ENCODE results near the gene SAXO2.
"Not testable (repeated sequence)": the region's sequence is repeated elsewhere in the genome, so short reads cannot be mapped to it uniquely, and the experiment has no call there.

Gene SAXO2

DNA sequence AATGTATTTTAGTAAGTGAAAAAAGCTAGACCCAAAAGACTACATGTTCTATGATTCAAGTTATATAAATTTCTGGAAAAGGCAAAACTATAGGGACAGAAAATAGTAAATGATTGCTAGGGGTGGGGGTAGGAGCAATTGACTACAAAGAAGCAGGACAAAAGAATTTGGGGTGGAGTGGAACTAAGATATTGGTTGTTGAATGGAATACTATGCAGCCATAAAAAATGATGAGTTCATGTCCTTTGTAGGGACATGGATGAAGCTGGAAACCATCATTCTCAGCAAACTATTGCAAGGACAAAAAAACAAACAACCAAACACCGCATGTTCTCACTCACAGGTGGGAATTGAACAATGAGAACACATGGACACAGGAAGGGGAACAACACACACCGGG is 25.6 kb downstream of the SAXO2 start:
- DNase-seq, result not testable (repeated sequence)

DNA sequence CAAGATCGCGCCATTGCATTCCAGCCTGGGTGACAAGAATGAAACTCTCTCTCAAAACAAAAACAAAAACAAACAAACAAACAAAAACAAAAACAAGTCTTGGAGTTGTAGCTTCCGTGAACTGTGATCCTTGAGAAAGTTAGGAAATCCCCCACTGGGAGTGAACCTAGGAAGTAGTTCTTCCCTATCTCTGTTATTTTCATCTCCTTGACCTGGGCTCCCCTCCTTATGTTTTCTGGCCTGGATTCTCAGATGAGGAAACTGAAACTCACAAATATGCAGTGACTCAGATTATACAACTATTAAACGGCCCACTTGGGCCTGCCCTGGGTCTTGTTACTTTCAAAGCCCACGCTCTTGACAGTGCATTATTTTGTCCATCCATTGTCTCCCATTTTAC is 29.7 kb downstream of the SAXO2 start:
- no peak for DNase-seq

DNA sequence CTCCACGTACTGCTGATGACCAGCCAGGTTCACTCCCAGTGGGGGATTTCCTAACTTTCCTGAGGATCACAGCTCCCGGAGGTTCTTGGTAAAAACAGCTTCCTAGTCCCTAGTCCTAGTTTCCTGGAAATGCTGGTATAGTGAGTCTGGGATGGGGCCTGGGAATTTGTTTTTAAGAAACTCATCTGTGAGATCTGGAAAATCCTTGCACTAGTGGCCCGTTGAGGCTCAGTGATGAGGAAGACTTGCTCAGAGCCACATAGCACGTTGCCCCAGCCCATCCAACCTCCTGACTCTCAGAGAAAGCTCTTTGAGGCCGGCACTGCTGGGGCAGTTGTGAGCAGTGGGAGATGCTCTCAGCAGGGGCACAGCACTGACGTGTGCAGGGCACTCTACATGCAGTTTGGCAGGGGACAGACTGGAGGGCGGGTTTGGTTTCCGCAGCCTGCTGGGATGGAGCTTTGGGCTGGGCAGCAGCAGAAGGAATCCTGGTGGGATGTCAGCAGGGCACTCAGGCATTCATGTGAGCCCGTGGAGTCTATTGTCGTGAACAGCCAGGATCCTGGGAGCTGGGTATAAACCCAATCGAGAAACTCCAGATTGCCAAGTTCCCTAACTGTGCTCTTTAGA is 31.6 kb downstream of the SAXO2 start:
- DNase-seq, result no peak

DNA sequence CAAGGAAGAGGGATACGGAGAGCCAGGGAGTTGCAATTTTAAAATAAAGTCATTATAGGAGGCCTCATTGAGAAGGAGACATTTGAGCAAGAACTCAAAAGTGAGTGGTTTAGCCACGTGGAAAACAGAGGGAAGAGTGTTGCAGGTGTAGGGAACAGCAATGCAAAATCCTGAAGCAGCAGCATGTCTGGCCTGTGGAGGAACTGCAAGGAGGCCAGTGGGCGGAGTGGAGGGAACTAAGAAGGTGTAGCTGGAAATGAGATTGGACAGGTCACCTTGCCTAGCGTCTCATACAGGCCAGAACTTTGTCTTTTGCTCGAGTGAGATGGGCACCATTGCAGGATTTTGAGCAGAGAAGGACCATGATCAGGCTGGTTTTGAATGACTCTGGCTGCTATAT is 34.9 kb downstream of the SAXO2 start:
- DNase-seq, result no peak

DNA sequence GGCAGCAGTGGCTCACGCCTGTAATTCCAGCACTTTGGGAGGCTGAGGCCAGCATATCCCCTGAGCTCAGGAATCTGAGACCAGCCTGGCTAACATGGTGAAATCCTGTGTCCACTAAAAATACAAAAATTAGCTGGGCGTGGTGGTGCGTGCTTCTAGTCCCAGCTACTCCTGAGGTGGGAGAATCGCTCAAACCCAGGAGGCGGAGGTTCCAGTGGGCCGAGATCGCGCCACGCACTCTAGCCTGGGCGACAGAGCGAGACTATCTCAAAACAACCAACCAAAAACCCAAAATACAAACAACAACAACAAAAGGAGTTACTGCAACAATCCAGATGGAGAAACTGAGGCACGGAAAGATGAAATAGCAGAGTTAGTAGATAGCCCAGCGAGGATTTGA is 35.4 kb downstream of the SAXO2 start:
- DNase-seq, result no peak

DNA sequence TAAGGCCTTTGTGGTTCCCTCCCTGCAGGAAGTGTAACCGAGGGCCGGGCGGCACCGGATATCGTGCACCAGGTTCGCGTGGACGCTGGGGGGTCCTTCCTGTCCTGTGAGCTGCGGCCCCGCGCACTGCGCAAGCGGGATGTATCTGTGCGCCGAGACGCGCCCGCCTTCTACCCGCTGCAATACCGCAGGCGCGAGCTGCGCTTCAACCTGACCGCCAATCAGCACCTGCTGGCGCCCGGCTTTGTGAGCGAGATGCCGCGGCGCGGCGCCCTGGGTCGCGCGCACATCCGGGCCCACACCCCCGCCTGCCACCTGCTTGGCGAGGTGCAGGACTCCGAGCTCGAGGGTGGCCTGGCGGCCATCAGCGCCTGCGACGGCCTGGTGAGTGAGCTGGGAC is 35.9 kb downstream of the SAXO2 start:
- peak; percentile 71 for DNase-seq

DNA sequence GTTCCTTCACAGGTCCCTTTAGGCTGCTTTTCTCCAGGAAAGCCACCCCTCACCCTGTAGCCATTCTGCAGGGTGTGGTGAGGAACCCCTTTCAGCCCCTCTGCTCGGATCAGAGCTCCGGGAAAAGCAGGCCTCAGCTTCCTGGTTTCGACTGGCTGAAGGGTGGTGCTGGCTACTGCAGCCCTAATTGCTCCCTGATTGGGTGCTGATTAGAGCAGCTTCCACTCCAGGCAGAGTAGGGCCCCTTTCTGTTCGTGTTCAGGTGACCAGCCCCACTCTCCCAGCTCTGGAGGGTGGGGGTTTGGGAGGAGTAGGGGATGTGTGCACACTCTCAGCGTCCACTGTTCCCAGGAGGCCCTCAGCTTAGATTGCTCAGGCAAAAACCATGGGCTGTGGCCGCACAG is 36.9 kb downstream of the SAXO2 start:
- not testable (repeated sequence) for DNase-seq

DNA sequence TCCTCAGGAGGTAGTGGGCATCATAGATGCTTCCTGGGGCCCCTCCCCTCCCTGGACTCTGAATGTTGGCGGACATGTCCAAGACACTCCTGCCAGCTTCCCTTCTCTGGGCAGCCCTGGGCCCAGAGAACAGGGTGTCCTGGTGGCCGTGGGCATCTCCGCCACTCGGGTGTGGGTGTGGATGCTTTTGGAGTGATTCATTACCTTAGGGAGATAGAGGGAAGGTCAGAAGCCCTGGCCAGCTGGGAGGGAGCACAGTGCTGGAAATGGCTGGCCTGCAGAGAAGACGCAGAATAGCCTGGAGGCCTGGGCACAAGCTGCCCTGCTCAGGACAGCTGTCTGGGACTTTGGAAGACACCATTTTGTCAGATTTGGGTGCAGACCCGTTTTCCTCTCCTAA is 37.7 kb downstream of the SAXO2 start:
- not testable (repeated sequence) for DNase-seq

DNA sequence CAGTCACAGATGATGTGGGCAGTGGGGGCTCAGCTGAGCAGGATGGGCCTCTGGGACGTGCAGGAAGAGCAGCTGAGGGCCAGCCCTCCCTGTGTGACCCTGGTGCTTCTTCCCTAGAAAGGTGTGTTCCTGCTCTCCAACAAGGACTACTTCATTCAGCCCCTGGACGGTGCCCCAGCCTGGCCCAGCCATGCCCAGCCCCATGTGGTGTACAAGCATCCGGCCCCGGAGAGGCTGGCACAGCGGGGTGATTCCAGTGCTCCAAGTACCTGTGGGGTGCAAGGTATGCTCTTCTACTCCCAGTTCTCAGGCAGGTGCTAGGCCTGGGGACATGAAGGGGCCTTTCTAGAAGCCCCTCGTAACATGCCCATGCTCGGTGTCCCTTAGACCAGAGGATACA is 38.3 kb downstream of the SAXO2 start:
- DNase-seq, result no peak

DNA sequence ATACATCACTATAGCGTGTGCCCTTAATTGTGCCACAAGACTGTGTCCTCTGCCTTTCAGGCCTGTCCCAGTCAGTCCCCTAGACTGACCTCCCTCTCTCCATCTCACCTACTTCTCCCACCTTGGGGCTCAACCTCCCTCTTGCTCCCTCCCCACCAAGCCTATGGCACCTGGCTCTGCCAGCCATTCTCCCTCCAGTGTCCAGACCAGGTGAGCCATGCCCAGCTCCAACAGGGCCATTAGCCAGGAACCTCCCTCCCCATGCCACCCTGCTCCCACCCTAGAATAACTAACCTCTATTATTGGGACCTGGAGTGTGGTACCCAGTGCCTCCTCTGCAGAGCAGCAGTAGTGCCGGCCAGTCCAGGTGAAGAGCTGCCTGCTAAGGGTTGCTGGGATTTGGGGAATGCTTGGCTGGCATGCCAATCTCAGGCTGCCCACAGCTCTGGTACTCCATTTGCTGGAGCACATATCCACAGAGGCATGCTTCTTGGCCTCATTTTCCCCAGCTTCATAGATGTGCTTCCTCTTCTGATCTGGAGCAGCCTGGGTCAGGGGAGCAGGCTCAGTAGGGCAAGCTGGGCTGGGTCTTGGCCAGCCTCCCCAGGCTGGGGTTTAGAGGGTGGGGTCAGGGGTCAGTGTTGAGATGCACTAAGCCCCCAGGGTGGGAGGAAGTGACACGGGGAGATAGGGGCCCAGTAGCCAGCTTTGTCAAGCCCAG is 38.8 kb downstream of the SAXO2 start:
- DNase-seq, result no peak

DNA sequence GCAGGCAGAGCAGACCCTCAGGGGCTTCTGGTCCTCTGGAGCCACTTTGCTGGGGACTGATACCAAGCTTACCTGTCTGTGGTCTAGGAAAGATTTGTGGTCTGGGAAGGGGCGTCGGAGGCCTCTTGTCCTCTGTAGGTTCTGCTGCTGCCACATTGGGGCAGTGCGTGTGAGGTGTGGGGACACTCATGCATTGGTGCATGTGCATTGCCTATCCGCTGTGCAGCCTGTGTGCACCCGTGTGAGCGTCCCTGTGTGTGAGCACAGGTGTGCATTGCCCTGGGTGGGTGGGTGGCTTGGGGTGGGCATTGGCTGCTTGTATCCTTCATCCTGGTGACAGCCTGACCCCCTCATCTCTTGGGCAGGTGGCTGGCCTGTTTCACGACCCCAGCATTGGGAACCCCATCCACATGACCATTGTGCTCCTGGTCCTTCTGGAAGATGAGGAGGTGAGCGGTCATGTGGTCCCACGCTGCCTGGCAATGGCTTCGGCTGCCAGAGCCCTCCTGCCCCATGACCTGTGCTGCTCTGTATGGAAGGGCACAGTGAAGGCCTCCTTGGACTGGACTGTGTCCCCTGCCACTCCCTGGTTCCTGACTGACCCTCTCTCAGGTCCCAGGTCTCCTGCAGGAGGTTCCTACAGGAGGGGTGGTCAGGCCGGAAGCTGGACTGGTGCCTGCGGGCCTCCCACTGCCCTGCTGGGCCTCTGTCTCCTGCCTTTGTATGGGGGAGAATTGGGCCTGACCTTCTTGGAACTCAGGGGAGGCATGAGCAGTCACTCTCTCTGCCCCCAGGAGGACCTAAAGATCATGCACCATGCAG is 41.5 kb downstream of the SAXO2 start:
- no peak for DNase-seq

DNA sequence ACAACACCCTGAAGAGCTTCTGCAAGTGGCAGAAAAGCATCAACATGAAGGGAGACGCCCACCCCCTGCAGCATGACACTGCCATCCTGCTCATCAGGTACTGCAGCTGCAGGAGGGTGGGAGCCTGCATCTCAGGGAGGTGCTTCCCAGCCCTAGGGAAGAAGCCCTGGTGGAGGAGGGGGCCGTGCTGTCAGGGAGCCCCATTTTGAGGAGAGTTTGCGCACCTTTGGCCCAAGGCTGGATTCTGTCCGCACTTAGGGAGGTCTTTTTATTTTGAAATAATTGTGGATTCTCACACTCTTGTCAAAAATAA is 42.1 kb downstream of the SAXO2 start:
- DNase-seq, result no peak

DNA sequence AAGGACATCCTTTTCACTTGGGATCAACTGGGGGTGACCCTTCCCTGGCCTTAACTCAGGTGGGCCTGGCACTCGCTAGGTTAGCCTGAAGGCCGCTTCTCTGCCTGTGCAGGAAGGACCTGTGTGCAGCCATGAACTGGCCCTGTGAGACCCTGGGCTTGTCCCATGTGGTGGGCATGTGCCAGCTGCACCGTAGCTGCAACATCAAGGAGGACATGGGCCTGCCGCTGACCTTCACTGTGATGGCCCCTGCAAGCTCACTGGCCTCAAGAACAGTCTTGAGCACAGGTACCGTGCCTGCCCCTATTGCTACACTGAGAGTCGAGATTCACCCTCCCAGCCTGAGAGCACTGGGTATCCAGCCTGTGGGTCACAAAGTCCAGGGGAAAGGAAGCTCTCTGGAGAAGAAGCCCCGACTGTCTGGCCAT is 43.0 kb downstream of the SAXO2 start:
- peak; percentile 42 for DNase-seq

DNA sequence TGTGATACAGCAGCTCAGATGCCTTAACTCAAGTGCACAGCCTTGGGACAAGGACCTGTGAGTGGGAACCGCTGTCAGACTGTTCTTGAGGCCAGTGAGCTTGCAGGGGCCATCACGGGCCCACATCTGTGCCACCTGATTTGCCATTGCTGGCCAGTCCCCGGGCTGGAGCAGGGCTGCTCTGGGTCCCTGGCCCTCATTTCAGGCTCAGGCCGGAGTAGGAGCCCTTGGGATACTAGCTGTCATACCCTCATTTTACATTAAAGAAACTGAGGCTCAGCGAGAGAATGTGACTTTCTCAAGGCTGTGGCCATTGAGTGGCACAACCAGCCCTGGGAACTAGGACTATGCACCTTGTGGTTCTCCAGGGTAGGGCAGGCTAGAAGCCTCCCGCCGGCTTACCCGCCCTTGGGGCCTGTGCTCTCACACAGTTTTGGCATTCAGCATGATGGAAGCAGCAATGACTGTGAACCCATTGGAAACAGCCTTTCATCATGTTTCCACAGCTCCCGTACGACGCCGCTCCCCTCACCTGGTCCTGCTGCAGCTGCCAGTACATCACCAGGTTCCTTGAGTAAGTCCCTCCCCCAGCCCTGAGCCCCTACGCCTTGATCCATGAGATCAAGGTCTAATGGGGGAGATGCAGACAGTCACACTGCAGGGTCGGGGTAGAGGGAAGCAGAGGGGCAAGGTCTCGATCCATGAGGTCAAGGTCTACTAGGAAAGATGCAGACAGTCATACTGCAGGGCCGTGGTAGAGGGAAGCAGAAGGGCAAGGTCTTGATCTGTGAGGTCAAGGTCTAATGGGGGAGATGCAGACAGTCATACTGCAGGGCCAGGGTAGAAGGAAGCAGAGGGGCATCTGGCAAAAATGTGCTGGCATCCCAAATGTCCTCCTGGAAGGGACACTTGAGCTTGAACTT is 44.4 kb downstream of the SAXO2 start:
- peak; percentile 44 for DNase-seq

DNA sequence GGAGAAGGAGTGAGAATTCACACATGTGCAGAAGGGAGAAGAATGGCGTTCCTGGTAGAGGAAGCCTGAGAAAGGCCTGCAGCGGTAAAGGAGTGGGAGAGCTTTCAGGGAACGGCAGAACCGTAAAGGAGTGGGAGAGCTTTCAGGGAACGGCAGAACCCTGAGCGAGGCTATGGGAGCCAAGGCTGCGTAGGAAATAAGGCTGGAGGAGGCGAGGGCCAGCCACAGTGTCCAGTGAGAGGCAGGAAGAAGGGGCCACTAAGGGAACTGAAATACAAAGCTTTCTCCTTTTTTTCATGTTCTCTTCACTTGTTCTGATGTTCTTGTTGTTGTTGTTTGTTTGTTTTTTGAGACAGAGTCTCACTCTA is 45.1 kb downstream of the SAXO2 start:
- DNase-seq, result no peak

DNA sequence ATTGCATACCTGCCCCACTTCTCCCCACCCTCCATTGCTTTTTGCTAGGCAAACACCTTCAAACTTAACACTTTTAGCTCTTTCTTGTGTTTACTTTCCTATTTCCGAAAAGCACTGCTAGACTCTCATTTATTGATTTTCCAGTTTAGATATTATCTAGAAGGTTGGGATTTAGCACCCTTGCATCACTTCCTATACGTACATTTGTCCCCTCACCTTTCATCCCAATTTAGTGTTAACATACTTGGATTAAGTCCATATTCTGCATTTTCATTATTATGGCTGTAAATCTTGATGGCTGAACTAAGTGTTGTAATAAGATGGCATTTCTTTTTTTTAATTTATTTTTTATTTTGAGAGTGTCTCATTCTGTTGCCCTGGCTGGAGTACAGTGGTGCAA is 47.2 kb downstream of the SAXO2 start:
- DNase-seq, result no peak

DNA sequence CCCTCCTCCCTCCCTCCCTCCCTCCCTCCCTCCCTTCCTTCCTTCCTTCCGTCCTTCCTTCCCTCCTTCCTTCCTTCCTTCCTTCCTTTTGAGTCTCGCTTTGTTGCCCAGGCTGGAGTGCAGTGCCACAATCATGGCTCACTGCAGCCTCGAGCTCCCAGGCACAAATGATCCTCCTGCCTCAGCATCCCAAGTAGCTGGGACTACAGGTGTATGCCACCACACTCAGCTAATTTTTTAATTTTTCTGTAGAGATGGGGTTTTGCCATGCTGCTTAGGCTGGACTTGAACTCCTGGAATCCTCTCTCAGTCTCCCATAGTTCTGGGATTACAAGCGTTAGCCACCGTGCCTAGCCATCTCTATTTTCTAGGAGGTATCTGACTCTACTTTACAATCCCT is 48.7 kb downstream of the SAXO2 start:
- not testable (repeated sequence) for DNase-seq

DNA sequence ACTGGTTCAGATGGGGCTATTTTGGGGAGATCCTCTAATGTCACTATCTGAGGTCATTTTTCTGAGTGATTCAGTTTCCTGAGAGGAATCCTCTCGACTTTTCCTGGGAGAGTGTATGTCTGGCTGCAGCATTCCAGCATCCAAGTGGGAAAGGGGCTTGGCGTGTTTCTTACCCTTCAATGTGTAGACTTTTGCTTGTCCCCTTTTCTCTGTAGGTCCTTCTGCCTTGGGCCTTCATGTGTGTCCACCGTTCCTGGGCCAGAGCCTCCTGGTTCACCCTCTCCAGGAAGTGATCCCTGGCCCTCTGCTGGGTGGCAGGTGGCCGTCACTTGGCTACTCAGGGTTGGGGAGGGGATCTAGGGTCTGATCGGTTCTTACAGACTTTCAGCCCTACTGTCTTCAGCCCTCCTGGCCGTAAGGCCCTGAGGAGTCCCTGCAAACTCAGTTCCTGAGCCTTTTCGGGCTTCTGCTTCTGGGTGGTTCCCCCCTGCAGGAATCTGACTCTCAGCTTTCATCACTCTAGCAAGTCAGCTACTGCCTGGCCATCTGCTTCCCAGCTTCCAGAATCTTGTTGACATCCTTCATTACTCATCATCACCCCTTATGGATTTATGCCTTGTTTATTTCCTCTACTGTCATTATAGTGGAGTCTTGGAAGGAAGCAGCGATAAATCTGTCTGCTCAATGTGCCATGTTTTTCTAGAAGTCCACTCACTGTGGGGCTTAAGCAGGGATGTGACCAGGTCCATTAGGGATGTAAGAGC is 50.1 kb downstream of the SAXO2 start:
- peak; percentile 23 for DNase-seq

DNA sequence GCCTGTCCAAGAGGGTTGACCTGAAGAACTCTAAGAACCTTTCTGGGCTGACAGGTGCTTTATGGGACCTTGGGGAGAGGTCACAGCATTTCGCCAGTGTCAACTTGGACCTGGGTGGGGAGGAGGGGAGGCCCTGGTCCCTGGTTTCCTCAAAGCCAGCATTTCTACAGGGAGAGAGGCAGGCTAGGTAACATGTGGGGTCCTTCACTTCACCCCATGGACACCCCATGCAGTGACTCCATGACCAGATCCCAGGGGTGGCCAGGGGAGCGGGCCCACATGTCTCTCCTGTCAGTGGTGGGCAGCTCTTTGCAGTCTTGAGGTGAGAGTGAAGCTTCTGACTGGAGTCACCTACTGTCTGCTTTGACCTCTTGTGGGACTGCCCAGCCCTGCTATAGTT is 50.8 kb downstream of the SAXO2 start:
- peak; percentile 23 for DNase-seq

DNA sequence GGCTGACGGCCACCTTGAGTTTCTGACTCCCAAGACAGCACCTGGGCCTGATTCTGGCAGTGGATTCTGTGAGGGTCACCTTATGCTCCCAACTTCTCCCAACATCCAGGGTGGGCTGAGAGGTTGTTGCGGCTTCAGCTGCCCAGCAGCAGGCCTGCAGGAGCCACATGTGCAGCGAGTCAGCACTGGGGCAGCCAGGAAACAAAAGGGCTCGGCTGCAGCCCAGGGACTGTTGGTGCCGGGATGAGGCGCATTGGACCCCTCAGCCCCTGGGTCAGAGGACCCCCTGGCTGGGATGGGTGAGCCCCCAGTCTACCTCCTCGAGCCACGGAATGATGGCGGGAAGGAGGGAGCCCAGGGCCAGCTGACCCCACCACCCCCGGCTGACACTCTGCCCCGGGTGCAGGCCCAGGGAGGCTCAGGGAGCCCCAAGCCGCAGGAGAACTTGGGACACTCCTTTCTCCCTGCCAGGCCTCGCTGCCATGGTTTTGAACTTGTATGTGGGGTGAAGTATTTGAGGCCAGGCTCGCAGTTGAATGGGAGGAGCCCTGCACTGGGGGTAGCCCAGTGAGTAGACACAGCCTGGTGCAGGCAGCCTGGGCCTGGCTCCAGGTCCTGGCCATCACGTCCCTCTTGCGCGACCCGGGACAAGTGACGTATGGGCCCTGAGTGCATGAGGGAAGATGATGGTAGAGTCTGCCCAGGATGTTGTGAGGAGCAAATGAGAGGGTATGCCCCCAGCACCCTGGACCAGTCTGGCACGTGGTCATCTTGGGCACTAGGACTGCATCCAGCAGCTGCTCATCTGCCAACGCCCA is 51.5 kb downstream of the SAXO2 start:
- not testable (repeated sequence) for DNase-seq

DNA sequence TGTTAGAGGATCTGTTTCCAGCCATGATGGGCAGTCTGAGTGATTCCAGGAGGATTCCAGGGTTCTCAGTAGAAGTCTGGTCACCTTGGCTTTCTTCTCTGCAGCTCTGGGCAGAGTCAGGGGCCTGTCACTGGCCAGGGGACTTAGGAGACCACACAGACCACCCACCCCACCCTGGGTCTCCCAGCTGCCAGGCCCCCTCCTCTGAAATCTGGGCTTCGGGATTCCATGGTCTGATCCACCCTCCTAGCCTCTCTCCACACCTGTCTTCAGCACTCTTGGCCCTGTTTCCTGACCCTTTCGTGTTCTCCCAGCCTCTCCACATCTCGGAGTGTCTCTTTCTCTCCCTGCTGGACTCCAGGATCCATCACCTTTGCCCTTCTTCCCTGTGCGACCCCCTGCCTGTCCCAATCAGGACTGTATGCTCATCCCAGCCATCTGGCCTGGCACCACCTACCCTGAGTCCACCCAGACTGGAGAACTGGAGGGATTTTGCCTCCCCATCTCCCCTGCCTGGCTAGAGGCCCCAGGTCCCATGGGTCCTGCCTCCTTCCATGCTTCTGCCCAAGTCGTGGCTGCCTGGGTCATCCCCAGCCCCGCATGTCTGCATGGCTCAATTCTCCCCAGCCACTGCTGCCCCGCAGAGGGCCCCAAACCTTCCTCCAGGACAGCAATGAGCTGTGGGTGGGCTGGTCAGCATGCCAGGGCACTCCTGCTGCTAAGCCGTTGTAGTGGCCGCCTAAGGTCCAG is 52.3 kb downstream of the SAXO2 start:
- no peak for DNase-seq
